Stimulated activated CD4-positive, alpha-beta T cell treated with anti-CD3 and anti-CD28 coated beads, Interleukin-2, amount 100 ng/mL, for 48 hours (primary cell): ENCODE results near the gene UTF1.
A peak's percentile ranks its signal among the peaks of the same experiment; 100 is the strongest.
"Not testable (repeated sequence)": the region's sequence is repeated elsewhere in the genome, so short reads cannot be mapped to it uniquely, and the experiment has no call there.

Source experiments
- DNase-seq, 2 donors: peaks; one replicate each; pipeline ENCODE4 v3.0.0-alpha.2; 2020

Gene UTF1

DNA sequence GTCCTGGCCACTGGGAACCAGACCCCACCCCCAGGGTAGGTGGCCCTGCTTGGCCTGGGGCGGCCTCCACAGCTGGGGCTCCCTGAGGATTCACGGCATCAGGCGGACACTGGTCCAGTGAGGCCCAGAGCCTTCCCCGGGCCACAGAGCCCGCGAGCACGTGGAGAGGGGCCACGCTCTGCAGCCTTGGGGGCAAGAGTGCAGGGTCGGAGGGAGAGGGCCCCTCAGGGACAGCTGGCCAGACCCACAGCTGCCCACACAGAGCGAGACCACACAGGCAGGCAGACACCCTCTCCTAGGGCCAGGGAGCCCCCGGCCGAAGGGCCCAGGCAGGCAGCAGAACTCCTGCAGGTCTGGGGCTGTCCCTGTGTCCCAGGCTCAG lies 18.3 kb downstream of the UTF1 start:
- no peak for DNase-seq

DNA sequence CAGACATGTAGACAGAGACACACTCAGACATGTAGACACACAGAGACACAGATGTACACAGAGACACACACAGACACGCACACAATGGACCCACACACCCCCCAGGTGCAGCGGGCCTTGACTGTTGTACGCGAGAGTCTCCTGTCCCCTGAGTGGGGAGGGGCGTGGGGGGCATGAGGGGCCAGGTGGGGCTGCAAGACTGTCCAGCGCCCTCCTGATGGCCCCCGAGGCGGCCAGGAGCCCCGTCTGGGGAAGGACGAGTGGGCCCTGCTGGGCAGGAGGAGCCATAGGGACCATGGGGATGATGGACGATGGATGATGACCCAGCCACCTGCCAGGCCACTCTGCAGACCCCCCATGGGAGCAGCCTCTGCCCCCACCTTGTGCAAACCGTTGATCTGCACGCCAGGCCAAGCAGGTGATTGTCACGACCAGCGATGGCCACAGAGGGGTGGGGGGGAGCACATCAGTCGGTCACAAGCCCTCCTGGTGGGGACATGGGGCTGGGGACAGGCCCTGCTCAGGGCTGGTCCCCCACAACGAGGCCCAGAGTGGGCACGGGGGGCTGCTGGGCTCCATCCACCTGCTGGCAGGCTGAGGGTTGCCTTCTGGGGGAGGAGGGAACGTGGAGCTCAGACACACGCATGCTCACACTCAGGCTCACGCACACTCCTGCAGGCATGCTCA lies 19.2 kb downstream of the UTF1 start:
- no peak for DNase-seq

DNA sequence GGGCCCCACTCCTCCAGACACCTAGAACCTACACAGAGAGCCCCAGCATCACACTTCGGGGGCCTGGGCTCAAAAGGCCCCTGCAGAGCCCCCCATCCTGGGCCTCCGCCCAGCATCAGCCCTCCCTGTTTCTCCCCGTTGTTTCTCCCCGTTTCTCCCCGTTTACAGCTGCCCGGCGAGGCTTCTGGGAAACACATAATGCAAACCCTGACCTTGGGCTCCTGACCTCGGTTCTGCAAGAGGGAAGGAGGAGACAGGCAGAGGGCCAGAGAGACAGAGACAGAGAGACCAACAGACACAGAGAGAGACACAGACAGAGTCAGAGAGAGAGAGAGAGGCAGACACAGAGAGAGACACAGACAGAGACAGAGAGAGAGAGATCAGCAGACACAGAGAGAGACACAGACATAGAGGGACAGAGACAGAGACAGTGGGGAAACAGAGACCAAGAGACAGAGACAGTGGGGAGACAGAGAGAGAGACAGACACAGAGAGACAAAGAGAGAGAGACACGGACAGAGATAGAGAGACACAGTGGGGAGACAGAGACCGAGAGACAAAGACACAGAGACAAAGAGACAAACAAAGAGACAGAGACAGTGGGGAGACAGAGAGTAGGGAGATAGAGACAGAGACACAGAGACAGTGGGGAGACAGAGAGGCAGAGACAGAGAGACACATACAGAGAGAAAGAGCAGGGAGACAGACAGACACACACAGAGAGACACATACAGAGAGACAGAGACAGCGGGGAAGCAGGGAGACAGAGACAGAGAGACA lies 20.1 kb downstream of the UTF1 start:
- no peak for DNase-seq

- no peak for DNase-seq
Observed at GRCh38 chr10:133251388-133252222, 21.6 kb downstream of the UTF1 start.

DNA sequence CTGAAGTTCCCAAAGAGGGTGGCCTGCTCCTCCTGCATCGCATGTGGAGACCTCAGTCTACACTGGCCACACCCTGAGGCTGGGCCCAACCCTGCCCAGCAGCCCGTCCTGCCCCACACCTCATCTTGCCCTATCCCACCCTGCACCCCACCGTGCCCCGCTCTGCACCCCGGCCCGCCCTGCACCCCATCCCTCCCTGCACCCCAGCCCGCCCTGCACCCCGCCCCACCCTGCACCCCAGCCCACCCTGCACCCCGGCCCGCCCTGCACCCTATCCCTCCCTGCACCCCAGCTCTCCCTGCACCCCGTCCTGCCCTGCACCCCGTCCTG lies 22.2 kb downstream of the UTF1 start:
- no peak for DNase-seq

- no peak for DNase-seq
Observed at GRCh38 chr10:133253361-133253955, 23.4 kb downstream of the UTF1 start.

GRCh38 chr10:133254421-133255120 lies 24.6 kb downstream of the UTF1 start:
- no peak for DNase-seq

DNA sequence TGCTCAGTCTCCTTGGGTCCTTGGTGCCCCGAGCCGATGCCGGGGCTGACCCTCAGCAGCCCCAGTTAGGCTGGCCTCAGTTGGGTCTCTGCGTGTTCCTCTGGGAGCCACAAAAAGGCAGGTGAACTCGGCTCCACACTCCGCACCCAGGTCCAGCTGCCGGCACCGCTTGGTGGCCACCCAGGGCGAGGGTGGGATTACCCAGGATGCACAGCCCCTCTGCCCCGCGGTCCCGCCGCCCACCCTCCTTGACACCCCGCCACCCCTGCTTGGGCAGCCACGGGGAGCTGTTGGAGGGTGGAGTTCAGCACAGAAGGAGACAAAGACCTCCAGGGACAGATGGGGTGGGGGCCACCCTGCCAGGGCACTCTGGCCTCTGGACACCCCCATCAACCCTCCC lies 25.3 kb downstream of the UTF1 start:
- DNase-seq, result no peak

- peak in 1 of 2 donors; percentile 21 for DNase-seq
Observed at GRCh38 chr10:133257489-133258065, 27.6 kb downstream of the UTF1 start.

- peak in 1 of 2 donors; percentile 50 for DNase-seq
Observed at GRCh38 chr10:133258066-133258817, 28.2 kb downstream of the UTF1 start.

GRCh38 chr10:133258818-133259601 lies 29.0 kb downstream of the UTF1 start:
- peak; percentile 82 to 85 for DNase-seq

- DNase-seq, result no peak
Observed at GRCh38 chr10:133259602-133259989, 29.6 kb downstream of the UTF1 start.

- peak; percentile 54 to 57 for DNase-seq
Observed at GRCh38 chr10:133260895-133261725, 31.1 kb downstream of the UTF1 start.

DNA sequence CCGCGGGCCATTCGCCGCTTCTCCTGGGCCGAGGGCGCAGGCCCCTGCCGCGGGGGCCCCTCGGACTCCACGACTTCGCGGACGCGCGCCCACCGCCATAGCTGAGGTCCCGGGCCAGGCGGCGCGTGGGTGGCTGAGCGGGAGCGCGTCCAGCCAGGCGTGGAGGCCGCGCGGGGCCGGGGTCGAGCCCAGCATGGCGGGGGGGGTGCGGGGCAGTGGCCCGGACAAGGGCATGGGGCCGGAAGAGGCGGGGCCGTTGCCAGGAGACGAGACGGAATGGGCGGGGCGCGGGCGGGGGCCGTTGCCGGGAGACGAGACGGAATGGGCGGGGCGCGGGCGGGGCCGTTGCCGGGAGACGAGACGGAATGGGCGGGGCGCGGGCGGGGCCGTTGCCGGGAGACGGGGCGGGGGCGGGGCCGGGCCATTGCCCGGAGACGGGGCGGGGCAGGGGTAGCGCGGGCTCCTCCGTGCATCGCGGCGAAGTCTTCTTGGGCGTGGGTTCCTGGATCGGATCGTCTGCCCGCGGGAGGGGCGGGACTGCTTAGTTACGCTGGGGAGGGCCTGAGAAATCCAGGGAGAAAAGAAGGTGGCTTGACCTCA lies 31.8 kb downstream of the UTF1 start:
- peak; percentile 82 to 89 for DNase-seq

DNA sequence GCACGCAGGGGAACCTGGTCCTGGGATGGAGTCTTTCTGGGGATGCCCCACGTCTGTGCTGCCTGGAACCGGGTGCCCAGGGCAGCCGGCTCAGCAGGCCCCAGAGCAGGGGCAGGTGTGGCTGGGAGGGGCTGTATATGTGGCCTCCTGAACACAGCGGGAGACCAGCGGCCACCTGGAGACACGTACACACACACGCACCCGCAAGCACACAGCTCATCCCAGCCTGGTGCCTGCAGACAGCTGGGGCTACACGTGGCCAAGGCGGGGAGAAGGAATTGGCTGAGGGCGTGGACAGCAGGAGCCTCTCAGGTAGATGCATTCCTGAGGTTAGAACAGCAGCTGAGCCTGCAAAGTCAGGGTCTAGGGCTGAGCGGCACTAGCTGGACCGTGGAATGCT lies 32.7 kb downstream of the UTF1 start:
- no peak for DNase-seq

DNA sequence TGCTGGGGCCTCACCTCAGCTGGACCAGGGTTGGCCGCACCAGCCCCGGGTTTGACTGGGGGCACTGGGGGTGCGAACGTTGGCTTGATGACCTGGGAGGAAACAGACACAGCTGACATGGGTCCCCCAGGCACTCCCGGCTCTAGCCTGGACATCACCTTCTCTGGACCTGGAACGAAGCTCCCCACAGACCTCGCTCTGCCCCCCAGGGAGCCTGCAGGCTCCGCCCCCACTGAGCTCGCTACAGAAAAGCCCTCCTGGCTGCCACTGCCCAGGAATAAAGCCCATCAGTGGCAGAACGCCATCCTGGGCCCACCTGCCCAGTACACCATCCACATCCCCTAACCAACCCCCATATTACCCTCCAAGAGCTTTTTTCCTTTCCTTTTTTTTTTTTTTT lies 33.7 kb downstream of the UTF1 start:
- no peak for DNase-seq

- no peak for DNase-seq
Observed at GRCh38 chr10:133264461-133264860, 34.4 kb downstream of the UTF1 start.

DNA sequence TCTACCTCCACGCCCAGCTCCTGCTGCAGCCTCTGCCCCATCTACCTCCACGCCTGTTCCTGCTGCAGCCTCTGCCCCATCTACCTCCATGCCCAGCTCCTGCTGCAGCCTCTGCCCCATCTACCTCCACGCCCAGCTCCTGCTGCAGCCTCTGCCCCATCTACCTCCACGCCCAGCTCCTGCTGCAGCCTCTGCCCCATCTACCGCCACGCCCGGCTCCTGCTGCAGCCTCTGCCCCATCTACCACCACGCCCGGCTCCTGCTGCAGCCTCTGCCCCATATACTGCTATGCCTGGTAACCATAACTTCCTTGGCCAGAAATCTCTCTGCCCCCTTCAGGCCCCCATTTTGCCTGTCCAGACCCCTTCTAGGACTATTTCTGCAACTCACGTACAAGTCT lies 35.0 kb downstream of the UTF1 start:
- DNase-seq, result not testable (repeated sequence)

- DNase-seq, result no peak
Observed at GRCh38 chr10:133266056-133266795, 36.2 kb downstream of the UTF1 start.
